HG03520 (cell line): ENCODE data around the gene B3GALT4.

Experiments used
- ATAC-seq: cut with Tn5 transposase; IDR thresholded peaks from one replicate; pipeline ENCODE4 v1.9.1; 2021; ENCODE audit warnings: mild to moderate bottlenecking, moderate library complexity; ENCODE audit not compliant: unreplicated experiment

The B3GALT4 gene

GRCh38 chr6:33313709-33314514 is 37.0 kb downstream of the B3GALT4 start, which contains the start of gene TAPBP:
Gene TAPBP, minus strand, starts transcription at chr6:33314078. Its CDS starts 37 bp downstream, at chr6:33314041.
- peak; percentile 29 for ATAC-seq

GRCh38 chr6:33314515-33314942 is 37.6 kb downstream of the B3GALT4 start:
- ATAC-seq: no peak

- no peak for ATAC-seq
Observed at GRCh38 chr6:33314943-33315792, 38.2 kb downstream of the B3GALT4 start.

- ATAC-seq: no peak
Observed at GRCh38 chr6:33315793-33316602, 39.1 kb downstream of the B3GALT4 start.

- ATAC-seq: no peak
Observed at GRCh38 chr6:33316603-33317418, 39.9 kb downstream of the B3GALT4 start.

- no peak for ATAC-seq
Observed at GRCh38 chr6:33317419-33317668, 40.4 kb downstream of the B3GALT4 start.

- peak; percentile 36 for ATAC-seq
Observed at GRCh38 chr6:33317669-33318425, 40.9 kb downstream of the B3GALT4 start, which contains the start of gene ZBTB22. Gene ZBTB22, minus strand, starts transcription at chr6:33317744. Its CDS starts 828 bp downstream, at chr6:33316916.

GRCh38 chr6:33318426-33319073 is 41.6 kb downstream of the B3GALT4 start:
- no peak for ATAC-seq

- no peak for ATAC-seq
Observed at GRCh38 chr6:33319939-33320314, 43.0 kb downstream of the B3GALT4 start.

GRCh38 chr6:33320315-33321181 is 43.6 kb downstream of the B3GALT4 start:
- ATAC-seq: no peak

GRCh38 chr6:33321227-33321626 is 44.3 kb downstream of the B3GALT4 start:
- ATAC-seq: no peak

- ATAC-seq: no peak
Observed at GRCh38 chr6:33323623-33323948, 46.7 kb downstream of the B3GALT4 start.

GRCh38 chr6:33324125-33324524 is 47.2 kb downstream of the B3GALT4 start:
- ATAC-seq: no peak
